K562 (cell line): ENCODE measurements around the gene DNAJB12. TPM values are rescaled to one million over a fixed set of nuclear protein-coding genes. Genes with fewer than 3 reads are reported as not detected.

Experiments used
- ATAC-seq: fragments of 200-7000 bp; cut with Tn5 transposase; 3 replicates; pipeline ENCODE4 v1.9.1; 2020; ENCODE audit warnings: moderate library complexity
- BruUV-seq: library from RNA; stranded (reverse); fragments of 400-500 nt; replicated peaks from 2 replicates; lab custom pipeline; 2021; lab: Mats Ljungman, UMichigan
- CTCF ChIA-PET: fragments of 300-600 bp; formaldehyde crosslinking; extraction: SDS; loops from one replicate; lab custom pipeline; 2021; ENCODE audit warnings: low intra/inter-chr PET ratio; lab: Yijun Ruan, JAX
- POLR2A ChIA-PET: fragments of 300-600, 350-650 bp; sonication (Branson Sonifier 250); formaldehyde crosslinking; extraction: SDS; loops from one replicate; lab custom pipeline; 2021; ENCODE audit warnings: antibody characterized with exemption, inconsistent platforms; lab: Yijun Ruan, JAX
- DNase-seq, 4 experiments: peaks; one replicate each; pipeline versions ENCODE4 v3.0.0 to v3.0.0-alpha.2; 2011 to 2018; ENCODE audit warnings: low spot score in 3 of 4, mixed read lengths in 3 of 4; ENCODE audit errors: extremely low read depth in 1 of 4
- FAIRE-seq: peaks from 2 replicates; lab custom pipeline; 2011; peaks lifted over from hg19 to GRCh38; lab: Jason Lieb, UNC
- H2AFZ ChIP-seq: 2 replicates; pipeline ENCODE4 v1.6.0; 2011; ENCODE audit warnings: low read depth, low read length, control low read depth, inconsistent platforms
- H3K27ac ChIP-seq: fragments of 200-600 bp; 3 replicates; pipeline ENCODE4 v1.8.0; 2011; ENCODE audit warnings: low read depth, mild to moderate bottlenecking, control low read depth, inconsistent platforms, low read length, moderate library complexity, mixed read lengths; ENCODE audit errors: extremely low read depth
- H3K27me3 ChIP-seq, 2 experiments: fragments of 300-600 bp in 1 of 2; 2 replicates in 1 of 2; 3 replicates in 1 of 2; pipeline versions ENCODE4 v1.6.0 to v1.8.0; 2011; ENCODE audit warnings: inconsistent platforms in 2 of 2, low read length in 2 of 2, mild to moderate bottlenecking in 1 of 2, mixed read lengths in 1 of 2, moderate library complexity in 1 of 2; ENCODE audit not compliant: control insufficient read depth in 2 of 2, insufficient read depth in 2 of 2
- H3K36me3 ChIP-seq: fragments of 300-600 bp; 3 replicates; pipeline ENCODE4 v1.8.0; 2011; ENCODE audit warnings: mild to moderate bottlenecking, low read length, inconsistent platforms; ENCODE audit not compliant: control insufficient read depth, insufficient read depth
- H3K4me1 ChIP-seq, 2 experiments: fragments of 200-600 bp in 1 of 2; replicated peaks in 1 of 2; 2 replicates in 1 of 2; 3 replicates in 1 of 2; pipeline versions ENCODE4 v1.5.1 to v1.8.0; 2011; ENCODE audit warnings: inconsistent platforms in 2 of 2, low read length in 2 of 2, mild to moderate bottlenecking in 1 of 2, mixed read lengths in 1 of 2, moderate library complexity in 1 of 2; ENCODE audit not compliant: control insufficient read depth in 2 of 2, insufficient read depth in 2 of 2
- H3K4me2 ChIP-seq: 2 replicates; pipeline ENCODE4 v1.6.1; 2011; ENCODE audit warnings: low read length, control low read depth, inconsistent platforms, mixed read lengths; ENCODE audit not compliant: insufficient read depth
- H3K4me3 ChIP-seq: fragments of 200-600 bp; sonication (generic), shearing (Covaris generic); 2 replicates; pipeline ENCODE4 v1.5.1; 2016; ENCODE audit warnings: control low read depth, inconsistent platforms
- H3K79me2 ChIP-seq: fragments of 200-600 bp; 3 replicates; pipeline ENCODE4 v1.8.0; 2011; ENCODE audit warnings: low read length, inconsistent platforms; ENCODE audit not compliant: control insufficient read depth, insufficient read depth
- H3K9ac ChIP-seq, 2 experiments: 2 replicates each; pipeline versions ENCODE4 v1.6.0 to v1.6.1; 2011; ENCODE audit warnings: low read depth in 2 of 2, low read length in 2 of 2, control low read depth in 1 of 2, inconsistent platforms in 1 of 2, mild to moderate bottlenecking in 1 of 2, mixed read lengths in 1 of 2; ENCODE audit not compliant: insufficient read depth in 1 of 2
- H3K9me1 ChIP-seq: one replicate; pipeline ENCODE4 v1.6.0; 2011; ENCODE audit warnings: inconsistent platforms, mild to moderate bottlenecking, low read length, moderate library complexity; ENCODE audit not compliant: control insufficient read depth, insufficient read depth
- H3K9me3 ChIP-seq: replicated peaks from 2 replicates; pipeline ENCODE4 v1.5.1; 2011; ENCODE audit warnings: low read depth, low read length, inconsistent platforms; ENCODE audit not compliant: control insufficient read depth, insufficient read depth
- H4K20me1 ChIP-seq: replicated peaks from 2 replicates; pipeline ENCODE4 v1.6.1; 2011; ENCODE audit warnings: low read length, inconsistent platforms, mixed read lengths; ENCODE audit not compliant: control insufficient read depth, insufficient read depth
- CAMTA2 ChIP-seq: fragments of 250-450 bp; sonication (Bioruptor Pico); conservative IDR thresholded peaks from 2 replicates; pipeline ENCODE4 v1.5.1; 2022
- CBFA2T2 ChIP-seq: fragments of 450-650 bp; conservative IDR thresholded peaks from 2 replicates; pipeline ENCODE4 v1.6.1; 2017; ENCODE audit warnings: mild to moderate bottlenecking
- CEBPG ChIP-seq, 3 experiments: fragments of 200-800 bp in 1 of 3; sonication (Bioruptor generic) in 1 of 3; sonication (generic) in 1 of 3; formaldehyde crosslinking in 1 of 3; IDR thresholded peaks in 2 of 3; conservative IDR thresholded peaks in 1 of 3; 2 replicates each; pipeline versions ENCODE4 v1.6.1 to v1.8.0; 2016 to 2022; ENCODE audit warnings: missing compliant biosample characterization in 2 of 3, missing genetic modification characterization in 2 of 3, mild to moderate bottlenecking in 1 of 3, missing genetic modification reagents in 1 of 3
- ELF4 ChIP-seq: fragments of 450-650 bp; formaldehyde crosslinking; IDR thresholded peaks from 2 replicates; pipeline ENCODE4 v1.4.0; 2022; ENCODE audit warnings: missing genetic modification characterization
- JUNB ChIP-seq: fragments of 450-650 bp; formaldehyde crosslinking; conservative IDR thresholded peaks from 2 replicates; pipeline ENCODE4 v1.4.0; 2020; ENCODE audit warnings: mild to moderate bottlenecking
- RBFOX2 ChIP-seq: fragments of 200-400 bp; formaldehyde crosslinking; IDR thresholded peaks from 2 replicates; pipeline ENCODE4 v1.6.1; 2017; ENCODE audit warnings: low read depth, mild to moderate bottlenecking, low read length, moderate library complexity
- SRSF3 ChIP-seq: fragments of 200-400 bp; formaldehyde crosslinking; IDR thresholded peaks from 2 replicates; pipeline ENCODE4 v1.6.1; 2016; ENCODE audit warnings: mild to moderate bottlenecking, low read length, moderate library complexity; ENCODE audit not compliant: insufficient read depth
- ZNF431 ChIP-seq: sonication (generic); formaldehyde crosslinking; IDR thresholded peaks from 2 replicates; pipeline ENCODE4 v1.8.0; 2022; ENCODE audit warnings: mild to moderate bottlenecking, missing genetic modification reagents
- WGBS: fragments of 100-300 bp; shearing (Covaris generic); methylation state at CpG from one replicate; pipeline ENCODE4 v1.1.6; 2016; ENCODE audit warnings: low coverage, mixed read lengths; ENCODE audit not compliant: insufficient coverage; ENCODE audit errors: missing lambda C conversion rate; 5-methylcytosine and 5-hydroxymethylcytosine counted together
- in situ Hi-C: fragments of 300-500 bp; cut with MboI; formaldehyde crosslinking; loops from 4 replicates; pipeline ENCODE4 v1.15.0; 2018; ENCODE audit warnings: inconsistent platforms, mixed read lengths
- intact Hi-C: fragments of 100-400 bp; cut with micrococcal nuclease; formaldehyde crosslinking; loops from 2 replicates; pipeline ENCODE4 v1.14.2; 2022
- polyA plus RNA-seq, 8 experiments: library from polyadenylated mRNA; depleted of rRNA in 4 of 8; stranded (reverse) in 5 of 8; unstranded in 3 of 8; fragments of >200 nt; fragmentation: Nextera tagmentation in 2 of 8; fragmentation: Illumina TruSeq in 1 of 8; extraction: Ambion mirVana in 2 of 8; extraction: Trizol in 1 of 8; gene quantifications; 2 replicates each; pipeline versions ENCODE4 v1.2.1 to v1.2.3, GENCODE V29; 2011 to 2014; ENCODE audit warnings: inconsistent platforms in 1 of 8, missing spikeins in 1 of 8
- total RNA-seq, 7 experiments: library from RNA; depleted of rRNA in 6 of 7; stranded (reverse); fragments of >200 nt in 6 of 7; fragmentation: Illumina TruSeq in 2 of 7; extraction: Trizol in 2 of 7; gene quantifications; 2 replicates each; pipeline versions ENCODE4 v1.2.1 to v1.2.3, GENCODE V29; 2011 to 2021; ENCODE audit warnings: low replicate concordance in 1 of 7
- TF ChIP-seq, protein P1 (sequence below): fragments of 450-650 bp; IDR thresholded peaks from one replicate; pipeline ENCODE4 v1.6.1; 2018; ENCODE audit warnings: mild to moderate bottlenecking, moderate library complexity; ENCODE audit not compliant: partially characterized antibody

DNAJB12 gene
- total and polyA plus RNA-seq, 9 of the 15 experiments (the other 6 are each of a cell fraction or from before 2014, with no cell fraction given), result 3.5 to 31.5 (median 20.3) TPM

DNA sequence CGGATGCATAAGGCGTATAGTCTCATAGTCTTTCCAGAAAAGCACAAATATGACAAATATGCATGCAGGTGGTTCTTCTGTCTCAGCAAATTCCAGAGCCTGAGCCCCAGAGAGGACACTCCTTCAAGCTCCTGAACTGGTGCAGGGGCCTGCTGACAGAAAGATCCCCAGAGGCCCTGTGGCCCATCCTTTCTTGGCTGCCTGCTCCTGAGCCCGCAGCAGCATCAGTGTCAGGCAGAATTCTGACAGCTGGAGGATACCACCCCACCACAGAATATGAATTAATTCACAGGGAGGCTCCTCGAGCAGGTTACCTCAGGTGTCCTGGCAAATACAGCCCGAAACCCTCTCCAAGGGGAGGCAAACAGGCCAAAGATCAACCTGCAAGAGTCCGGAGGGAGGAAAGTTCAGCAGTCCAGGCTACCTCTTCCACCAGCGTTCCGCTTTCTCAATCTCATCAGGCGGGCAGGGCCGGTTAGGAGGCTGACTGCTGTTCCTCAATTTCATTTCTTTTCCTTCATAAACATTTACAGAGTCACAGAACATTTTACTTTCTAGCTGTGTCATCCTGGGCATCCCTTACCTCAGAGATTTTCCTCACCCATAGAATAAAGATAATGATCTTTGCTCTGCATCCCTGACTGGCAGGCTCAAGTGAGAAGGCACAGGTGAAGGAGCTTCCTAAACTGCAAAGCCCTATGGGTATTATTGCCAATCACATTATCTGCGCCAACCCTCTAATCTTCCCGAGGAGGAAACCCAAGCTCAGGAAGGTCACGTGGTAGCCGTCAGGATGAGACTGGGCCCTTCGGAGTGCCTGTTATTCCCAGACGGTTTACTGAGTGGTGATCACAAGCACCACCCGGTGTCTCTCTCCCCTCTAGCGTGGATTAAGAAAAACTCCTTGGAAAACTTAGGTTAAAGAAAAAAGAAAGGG lies 1.4 kb downstream of the DNAJB12 start (continued):
- no peak for TF ChIP-seq CEBPG (CRISPR knock-in tag; IDR thresholded peaks at IDR 0.05)
- no peak for TF ChIP-seq CEBPG (tag; conservative IDR thresholded peaks at IDR 0.05 in 1 of 2, IDR thresholded peaks at IDR 0.05 in 1 of 2)
- no peak for TF ChIP-seq SRSF3
- TF ChIP-seq CAMTA2 (CRISPR knock-in tag), result no peak
- TF ChIP-seq, protein P1, sequence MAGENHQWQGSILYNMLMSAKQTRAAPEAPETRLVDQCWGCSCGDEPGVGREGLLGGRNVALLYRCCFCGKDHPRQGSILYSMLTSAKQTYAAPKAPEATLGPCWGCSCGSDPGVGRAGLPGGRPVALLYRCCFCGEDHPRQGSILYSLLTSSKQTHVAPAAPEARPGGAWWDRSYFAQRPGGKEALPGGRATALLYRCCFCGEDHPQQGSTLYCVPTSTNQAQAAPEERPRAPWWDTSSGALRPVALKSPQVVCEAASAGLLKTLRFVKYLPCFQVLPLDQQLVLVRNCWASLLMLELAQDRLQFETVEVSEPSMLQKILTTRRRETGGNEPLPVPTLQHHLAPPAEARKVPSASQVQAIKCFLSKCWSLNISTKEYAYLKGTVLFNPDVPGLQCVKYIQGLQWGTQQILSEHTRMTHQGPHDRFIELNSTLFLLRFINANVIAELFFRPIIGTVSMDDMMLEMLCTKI, result no peak
- TF ChIP-seq CBFA2T2, result peak; percentile 58
- TF ChIP-seq ZNF431 (CRISPR knock-in tag), result no peak
- 0 out of 2 replicates have a peak, but pooled peaks have one; percentile 3 for TF ChIP-seq JUNB (CRISPR knock-in tag)

DNA sequence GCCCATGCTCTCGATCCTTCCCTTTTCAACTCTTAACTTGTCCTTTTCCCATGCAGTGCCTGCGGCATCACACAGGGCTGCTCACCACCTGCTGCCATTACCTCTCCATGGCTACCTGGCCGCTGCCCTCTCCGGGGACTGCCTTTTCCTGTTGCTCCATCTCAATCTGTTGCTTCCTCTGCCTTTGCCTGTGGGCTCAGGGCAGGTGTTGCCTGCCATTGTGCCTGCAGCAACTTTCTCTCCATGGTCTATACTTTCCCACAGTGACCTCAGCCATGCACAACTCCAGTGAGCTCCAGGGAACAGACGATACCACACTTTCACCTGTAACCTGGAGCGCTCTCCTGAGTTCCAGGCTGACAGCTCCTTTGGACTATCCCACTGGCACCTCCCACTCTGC lies 3.2 kb downstream of the DNAJB12 start:
- in situ Hi-C loops, result no loop called here
- H3K4me3 ChIP-seq, result no peak overlapping the region
- intact Hi-C loops, result no loop called here
- no peaks in the 10 kb centered on the region; the same call in 1 of the 2 replicates for H4K20me1 ChIP-seq
- H3K27me3 ChIP-seq, result no peaks in the 10 kb centered on the region
- H3K4me2 ChIP-seq, result no peak overlapping the region; the same call in 1 of the 2 replicates
- no peak for DNase-seq
- no peak overlapping the region for H3K27ac ChIP-seq
- H3K9me1 ChIP-seq, result no peaks in the 10 kb centered on the region
- H3K9me3 ChIP-seq, result no peaks in the 10 kb centered on the region
- H3K79me2 ChIP-seq, result peaks cover 46% of the 10 kb centered on the region
- 0 out of 2 replicates have a peak, but pooled peaks have one; percentile 24 for TF ChIP-seq RBFOX2
- TF ChIP-seq ELF4 (CRISPR knock-in tag), result no peak
- TF ChIP-seq, all 486 proteins: peak for 1
- ATAC-seq, result no peak
- H3K9ac ChIP-seq, result no peak overlapping the region
- H3K4me1 ChIP-seq, result peaks cover 12 to 15% of the 10 kb centered on the region in 2 experiments
- WGBS, result 83% methylated on average over 6 of the region's 6 CpGs
- ChIA-PET POLR2A (interaction anchor here (0.8 to 6.6 kb wide), 5 partner anchors 8 to 522 kb away, joined by 3 to 57 read pairs (median 3); no protein-coding TSS in a partner anchor), CTCF (no interaction called here)
- no peak overlapping the region for H2AFZ ChIP-seq
- H3K36me3 ChIP-seq, result peaks cover 54% of the 10 kb centered on the region
- no peak for FAIRE-seq
- BruUV-seq, result no TSS peak
